ENCODE data around the gene TMEM135.
A peak's percentile ranks its signal among the peaks of the same experiment; 100 is the strongest.
"Not testable (repeated sequence)": the region's sequence is repeated elsewhere in the genome, so short reads cannot be mapped to it uniquely, and the experiment has no call there.

Gene TMEM135

GRCh38 chr11:87022254-87022653 lies 15.5 kb upstream of the TMEM135 start:
- no peaks in the 10 kb centered on the region for H3K27me3 ChIP-seq (ENCODE audit: insufficient read depth, low read length)
- no peak overlapping the region for H3K27ac ChIP-seq (ENCODE audit: low read length)
- no peak overlapping the region for H3K4me3 ChIP-seq (ENCODE audit: low read length)
- peaks cover 6% of the 10 kb centered on the region; the same call in 1 of the 2 replicates for H3K4me1 ChIP-seq (ENCODE audit: insufficient read depth, low read length)
- no peak overlapping the region for H3K9ac ChIP-seq (ENCODE audit: low read depth, low read length)
- H3K36me3 ChIP-seq (ENCODE audit: insufficient read depth, low read depth, low read length) = no peaks in the 10 kb centered on the region
- 0 out of 2 replicates have a peak, but pooled peaks cover 7% of the 10 kb centered on the region for H3K9me3 ChIP-seq (ENCODE audit: insufficient read depth, low read depth, low read length)

- H3K27ac ChIP-seq (ENCODE audit: low read length) = no peak overlapping the region
- H3K9ac ChIP-seq (ENCODE audit: low read depth, low read length) = no peak overlapping the region
- peaks cover 6% of the 10 kb centered on the region; the same call in 1 of the 2 replicates for H3K4me1 ChIP-seq (ENCODE audit: insufficient read depth, low read length)
- H3K36me3 ChIP-seq (ENCODE audit: insufficient read depth, low read depth, low read length) = no peaks in the 10 kb centered on the region
- H3K27me3 ChIP-seq (ENCODE audit: insufficient read depth, low read length) = no peaks in the 10 kb centered on the region
- H3K4me3 ChIP-seq (ENCODE audit: low read length) = no peak overlapping the region
- H3K9me3 ChIP-seq (ENCODE audit: insufficient read depth, low read depth, low read length) = 0 out of 2 replicates have a peak, but pooled peaks cover 7% of the 10 kb centered on the region
These were observed 15.0 kb upstream of the TMEM135 start for GRCh38 chr11:87022738-87023137.

DNA sequence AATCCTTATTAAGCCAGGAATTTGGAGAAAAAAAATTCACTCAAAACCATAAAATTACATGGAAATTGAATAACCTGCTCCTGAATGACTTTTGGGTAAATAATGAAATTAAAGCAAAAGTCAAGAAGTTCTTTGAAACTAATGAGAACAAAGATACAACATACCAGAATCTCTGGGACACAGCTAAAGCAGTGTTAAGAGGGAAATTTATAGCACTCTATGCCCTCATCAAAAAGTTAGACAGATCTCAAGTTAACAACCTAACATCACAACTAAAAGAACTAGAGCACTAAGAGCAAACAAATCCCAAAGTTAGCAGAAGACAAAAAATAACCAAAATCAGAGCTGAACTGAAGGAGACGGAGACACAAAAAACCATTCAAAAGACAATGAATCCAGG lies 11.3 kb upstream of the TMEM135 start:
- H3K27ac ChIP-seq (ENCODE audit: low read length); H3K9me3 ChIP-seq (ENCODE audit: insufficient read depth, low read depth, low read length); H3K4me1 ChIP-seq (ENCODE audit: insufficient read depth, low read length); H3K9ac ChIP-seq (ENCODE audit: low read depth, low read length); H3K4me3 ChIP-seq (ENCODE audit: low read length); H3K36me3 ChIP-seq (ENCODE audit: insufficient read depth, low read depth, low read length); H3K27me3 ChIP-seq (ENCODE audit: insufficient read depth, low read length): not testable (repeated sequence)

GRCh38 chr11:87030458-87031054 lies 7.2 kb upstream of the TMEM135 start:
- H3K36me3 ChIP-seq (ENCODE audit: insufficient read depth, low read depth, low read length) = no peaks in the 10 kb centered on the region
- no peaks in the 10 kb centered on the region for H3K9me3 ChIP-seq (ENCODE audit: insufficient read depth, low read depth, low read length)
- peaks cover 3% of the 10 kb centered on the region; the same call in 1 of the 2 replicates for H3K4me1 ChIP-seq (ENCODE audit: insufficient read depth, low read length)
- no peak overlapping the region for H3K27ac ChIP-seq (ENCODE audit: low read length)
- no peak overlapping the region for H3K9ac ChIP-seq (ENCODE audit: low read depth, low read length)
- no peak overlapping the region for H3K4me3 ChIP-seq (ENCODE audit: low read length)
- no peaks in the 10 kb centered on the region for H3K27me3 ChIP-seq (ENCODE audit: insufficient read depth, low read length)

GRCh38 chr11:87031433-87032170 lies 6.1 kb upstream of the TMEM135 start:
- Histone ChIP-seq H3K9me3 (ENCODE audit: insufficient read depth, low read depth, low read length) (no peaks in the 10 kb centered on the region), H3K27ac (ENCODE audit: low read length) (no peak overlapping the region), H3K9ac (ENCODE audit: low read depth, low read length) (no peak overlapping the region)

GRCh38 chr11:87033561-87033960 lies 4.2 kb upstream of the TMEM135 start:
- Histone ChIP-seq H3K4me3 (ENCODE audit: low read length) (no peak overlapping the region), H3K27ac (ENCODE audit: low read length) (no peak overlapping the region), H3K4me1 (ENCODE audit: insufficient read depth, low read length) (peaks cover 17% of the 10 kb centered on the region; the same call in 1 of the 2 replicates)

More at GRCh38 chr11:87031433-87032170, 6.1 kb upstream of the TMEM135 start:
- Histone ChIP-seq H3K27me3 (ENCODE audit: insufficient read depth, low read length) (no peaks in the 10 kb centered on the region), H3K4me1 (ENCODE audit: insufficient read depth, low read length) (peaks cover 11% of the 10 kb centered on the region; the same call in 1 of the 2 replicates), H3K4me3 (ENCODE audit: low read length) (no peak overlapping the region), H3K36me3 (ENCODE audit: insufficient read depth, low read depth, low read length) (no peaks in the 10 kb centered on the region)

DNA sequence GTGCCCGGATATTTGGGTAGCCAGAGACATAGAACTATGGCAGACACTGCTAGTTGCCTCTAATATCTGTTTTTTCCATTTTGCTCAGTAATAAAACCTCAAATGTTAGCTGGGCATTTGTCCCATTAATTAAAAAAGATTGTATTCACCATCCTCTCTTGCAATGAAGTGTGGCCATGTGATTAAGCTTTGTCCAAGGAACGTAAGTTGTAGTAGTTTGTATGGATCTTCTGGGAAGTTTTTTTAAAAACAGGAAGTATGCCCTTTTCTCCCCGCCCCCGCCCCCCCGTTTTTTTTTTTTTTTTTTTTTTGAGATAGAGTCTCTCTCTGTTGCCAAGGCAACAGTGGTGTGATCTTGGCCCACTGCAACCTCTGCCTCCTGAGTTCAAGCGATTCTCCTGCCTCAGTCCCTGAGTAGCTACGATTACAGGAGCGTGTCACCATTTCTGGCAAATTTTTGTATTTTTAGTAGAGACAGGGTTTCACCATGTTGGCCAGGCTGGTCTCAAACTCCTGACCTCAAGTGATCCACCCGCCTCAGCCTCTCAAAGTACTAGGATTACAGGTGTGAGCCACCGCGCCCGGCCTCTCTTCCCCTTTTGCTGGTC lies 1.7 kb upstream of the TMEM135 start:
- no peak overlapping the region for H3K4me3 ChIP-seq (ENCODE audit: low read length)
- peaks cover 29% of the 10 kb centered on the region; the same call in 1 of the 2 replicates for H3K4me1 ChIP-seq (ENCODE audit: insufficient read depth, low read length)
- no peak overlapping the region for H3K27ac ChIP-seq (ENCODE audit: low read length)
- no peaks in the 10 kb centered on the region for H3K9me3 ChIP-seq (ENCODE audit: insufficient read depth, low read depth, low read length)
- H3K9ac ChIP-seq (ENCODE audit: low read depth, low read length) = no peak overlapping the region
- no peaks in the 10 kb centered on the region for H3K27me3 ChIP-seq (ENCODE audit: insufficient read depth, low read length)
- H3K36me3 ChIP-seq (ENCODE audit: insufficient read depth, low read depth, low read length) = no peaks in the 10 kb centered on the region

More at GRCh38 chr11:87033561-87033960, 4.2 kb upstream of the TMEM135 start:
- no peaks in the 10 kb centered on the region for H3K36me3 ChIP-seq (ENCODE audit: insufficient read depth, low read depth, low read length)
- H3K9me3 ChIP-seq (ENCODE audit: insufficient read depth, low read depth, low read length) = no peaks in the 10 kb centered on the region
- no peak overlapping the region for H3K9ac ChIP-seq (ENCODE audit: low read depth, low read length)
- no peaks in the 10 kb centered on the region for H3K27me3 ChIP-seq (ENCODE audit: insufficient read depth, low read length)

DNA sequence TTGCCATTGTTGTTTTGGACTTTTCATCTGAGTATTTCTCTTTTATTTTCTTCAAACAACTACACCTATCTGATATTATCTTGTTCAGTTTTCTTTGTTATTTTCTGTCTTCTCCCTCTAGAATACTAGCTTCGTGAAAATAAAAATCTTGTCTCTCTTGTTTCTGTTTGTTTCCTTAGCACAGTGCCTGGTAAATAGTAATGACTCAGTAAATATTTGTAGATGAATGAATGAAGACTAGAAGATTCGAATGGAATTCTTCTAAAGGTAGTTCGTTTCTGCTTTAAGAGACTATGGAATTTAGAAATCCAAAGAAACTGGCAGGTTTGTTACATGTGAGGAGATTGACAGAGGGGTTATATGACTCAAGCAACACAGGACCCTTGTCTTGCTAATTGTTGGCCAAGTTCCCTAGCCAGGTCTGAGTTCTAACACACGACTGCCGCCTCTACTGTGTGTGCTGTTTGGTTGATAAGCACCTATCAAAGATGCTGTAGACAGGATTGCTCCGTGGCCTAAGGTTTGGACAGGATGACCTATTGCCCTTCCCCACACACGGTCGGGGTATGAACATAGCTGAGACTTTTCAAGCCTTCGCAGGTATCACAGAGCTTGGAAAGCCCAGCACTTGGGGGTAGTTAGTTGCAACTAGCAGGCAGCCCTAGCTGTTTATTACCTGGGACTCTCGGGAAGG lies 831 bp upstream of the TMEM135 start:
- peak overlapping the region; percentile 92 for H3K4me3 ChIP-seq (ENCODE audit: low read length)
- H3K9me3 ChIP-seq (ENCODE audit: insufficient read depth, low read depth, low read length) = no peaks in the 10 kb centered on the region
- no peaks in the 10 kb centered on the region for H3K36me3 ChIP-seq (ENCODE audit: insufficient read depth, low read depth, low read length)
- peak overlapping the region; percentile 50 for H3K27ac ChIP-seq (ENCODE audit: low read length)
- H3K27me3 ChIP-seq (ENCODE audit: insufficient read depth, low read length) = no peaks in the 10 kb centered on the region
- H3K9ac ChIP-seq (ENCODE audit: low read depth, low read length) = peak overlapping the region; percentile 77; the same call in 1 of the 2 replicates
- peaks cover 32% of the 10 kb centered on the region; the same call in 1 of the 2 replicates for H3K4me1 ChIP-seq (ENCODE audit: insufficient read depth, low read length)

GRCh38 chr11:87038235-87038977 lies 672 bp downstream of the TMEM135 start:
- Histone ChIP-seq H3K9me3 (ENCODE audit: insufficient read depth, low read depth, low read length) (no peaks in the 10 kb centered on the region), H3K4me1 (ENCODE audit: insufficient read depth, low read length) (peaks cover 32% of the 10 kb centered on the region; the same call in 1 of the 2 replicates), H3K27ac (ENCODE audit: low read length) (no peak overlapping the region), H3K4me3 (ENCODE audit: low read length) (peak overlapping the region; percentile 92), H3K27me3 (ENCODE audit: insufficient read depth, low read length) (no peaks in the 10 kb centered on the region), H3K36me3 (ENCODE audit: insufficient read depth, low read depth, low read length) (no peaks in the 10 kb centered on the region), H3K9ac (ENCODE audit: low read depth, low read length) (peak overlapping the region; percentile 88)

DNA sequence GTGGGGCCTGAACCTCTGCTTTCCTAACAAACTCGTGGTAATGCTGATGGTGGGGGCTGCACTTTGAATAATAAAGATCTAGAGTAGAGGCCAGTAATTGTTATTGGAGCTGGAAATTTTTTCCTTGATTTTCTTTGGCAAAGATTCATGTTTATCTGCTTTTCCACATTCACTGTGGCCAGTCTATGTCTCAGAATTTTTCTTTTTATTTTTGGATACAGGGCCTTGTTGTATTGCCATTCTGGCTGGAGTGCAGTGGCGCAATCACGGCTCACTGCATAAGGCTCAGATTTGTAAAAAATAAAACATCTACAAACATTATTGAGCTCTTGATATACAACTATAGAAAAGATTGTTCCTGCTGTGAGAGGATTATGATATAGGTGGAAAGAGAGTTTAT lies 1.6 kb downstream of the TMEM135 start:
- Histone ChIP-seq H3K9ac (ENCODE audit: low read depth, low read length) (peak overlapping the region; percentile 42; the same call in 1 of the 2 replicates), H3K36me3 (ENCODE audit: insufficient read depth, low read depth, low read length) (0 out of 2 replicates have a peak, but pooled peaks cover 8% of the 10 kb centered on the region), H3K9me3 (ENCODE audit: insufficient read depth, low read depth, low read length) (no peaks in the 10 kb centered on the region), H3K4me1 (ENCODE audit: insufficient read depth, low read length) (peaks cover 29% of the 10 kb centered on the region; the same call in 1 of the 2 replicates), H3K4me3 (ENCODE audit: low read length) (peak overlapping the region; percentile 92), H3K27ac (ENCODE audit: low read length) (no peak overlapping the region), H3K27me3 (ENCODE audit: insufficient read depth, low read length) (no peaks in the 10 kb centered on the region)

GRCh38 chr11:87043894-87044293 lies 6.2 kb downstream of the TMEM135 start:
- Histone ChIP-seq H3K36me3 (ENCODE audit: insufficient read depth, low read depth, low read length) (0 out of 2 replicates have a peak, but pooled peaks cover 8% of the 10 kb centered on the region), H3K27me3 (ENCODE audit: insufficient read depth, low read length) (no peaks in the 10 kb centered on the region), H3K4me3 (ENCODE audit: low read length) (no peak overlapping the region), H3K27ac (ENCODE audit: low read length) (no peak overlapping the region), H3K4me1 (ENCODE audit: insufficient read depth, low read length) (peaks cover 19% of the 10 kb centered on the region; the same call in 1 of the 2 replicates), H3K9ac (ENCODE audit: low read depth, low read length) (no peak overlapping the region), H3K9me3 (ENCODE audit: insufficient read depth, low read depth, low read length) (no peaks in the 10 kb centered on the region)
